Right lobe of liver (tissue), 6 donors: ENCODE data around the gene VAV2. TPM values are rescaled to one million over a fixed set of nuclear protein-coding genes. Genes with fewer than 3 reads are reported as not detected.

Experiments
- ATAC-seq, 4 donors: fragments of 200-7000 bp; cut with Tn5 transposase; one replicate each; pipeline ENCODE4 v1.9.1; 2020; ENCODE audit warnings: mild to moderate bottlenecking in 4 of 4, moderate library complexity in 4 of 4
- DNase-seq, 3 donors: peaks; one replicate each; pipeline ENCODE4 v3.0.0-alpha.2; 2020
- H3K27ac ChIP-seq, 3 donors: fragments of 200-600 bp; one replicate each; pipeline ENCODE4 v1.8.0; 2022
- H3K27me3 ChIP-seq, 2 donors: fragments of 200-600 bp; one replicate each; pipeline ENCODE4 v1.8.0; 2022
- H3K36me3 ChIP-seq, 4 donors: fragments of 200-600 bp; sonication (generic) in 1 of 4; one replicate each; pipeline versions ENCODE4 v1.5.1 to v1.8.0; 2017 to 2022; ENCODE audit warnings: control low read depth in 1 of 4
- H3K4me1 ChIP-seq, 4 donors: fragments of 200-600 bp; sonication (generic) in 1 of 4; one replicate each; pipeline versions ENCODE4 v1.5.1 to v1.8.0; 2017 to 2022; ENCODE audit warnings: control low read depth in 1 of 4
- H3K4me3 ChIP-seq, 3 donors: fragments of 200-600 bp; one replicate each; pipeline ENCODE4 v1.8.0; 2022
- H3K9me3 ChIP-seq, 4 donors: fragments of 200-600 bp; sonication (generic) in 1 of 4; one replicate each; pipeline versions ENCODE4 v1.5.1 to v1.8.0; 2017 to 2022; ENCODE audit warnings: control low read depth in 1 of 4
- CTCF ChIP-seq, 4 donors: fragments of 200-600 bp in 3 of 4; fragments of 450-650 bp in 1 of 4; IDR thresholded peaks; one replicate each; pipeline versions ENCODE4 v1.5.1 to v1.8.0; 2016 to 2022; ENCODE audit warnings: antibody characterized with exemption in 4 of 4, mild to moderate bottlenecking in 2 of 4
- POLR2A ChIP-seq: fragments of 450-650 bp; IDR thresholded peaks from one replicate; pipeline ENCODE4 v1.6.1; 2017; ENCODE audit warnings: antibody characterized with exemption, mild to moderate bottlenecking
- WGBS: methylation state at CpG from one replicate; pipeline ENCODE4 v1.1.6; 2018; ENCODE audit warnings: low coverage, low lambda C conversion rate; ENCODE audit not compliant: insufficient coverage; ENCODE audit errors: missing lambda C conversion rate; 5-methylcytosine and 5-hydroxymethylcytosine counted together
- intact Hi-C, 2 donors: fragments of 100-400 bp; cut with DNase I; formaldehyde crosslinking; loops; one replicate each; pipeline versions ENCODE4 v1.11.2 to v1.14.1; 2022
- total RNA-seq, 6 experiments: library from RNA; depleted of rRNA in 2 of 6; stranded (reverse); fragments of >200 nt in 2 of 6; fragmentation: NEBNext Ultra II Directional in 3 of 6; extraction: Animal tissue kit (Norgen Biotek cat#: 25700) in 3 of 6; gene quantifications; one replicate each; pipeline versions ENCODE4 v1.1.0 to v1.2.4, GENCODE V29; 2016 to 2023
- donor health status: DM: no; HTN: yes; CAD: no.
- donor health status: DM: no; HTN: no; CAD: no.
- donor health status: DM: no; HTN: no; CAD: no.
- donor health status: DM: no; HTN: yes; CAD: no.
- donor health status: DM: no; HTN: yes; CAD: no.

The VAV2 gene
- total RNA-seq, 6 experiments from 2014 or later: 30.1 to 44.3 (median 34.9) TPM

DNA sequence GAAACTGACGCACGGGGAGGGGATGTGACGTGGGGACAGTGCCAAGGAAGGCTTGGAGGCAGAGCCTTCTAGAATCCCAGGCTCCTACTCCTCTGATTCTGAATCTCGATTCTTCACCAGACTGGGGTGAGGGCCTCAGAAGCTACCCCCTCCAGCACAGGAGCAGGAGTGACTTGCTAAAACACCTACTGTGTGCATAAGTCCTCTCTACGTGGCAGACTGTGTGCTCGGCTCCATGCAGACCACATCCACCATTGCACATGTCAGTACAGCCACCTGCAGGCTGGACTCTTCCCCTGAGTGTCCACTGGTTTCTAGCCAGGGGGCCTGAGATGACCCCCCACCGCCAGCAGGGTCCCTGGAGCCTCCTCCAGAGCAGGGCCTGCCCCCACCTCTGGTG lies 182.8 kb downstream of the VAV2 start:
- intact Hi-C loops: no loop called here
- TF ChIP-seq POLR2A (no peak), CTCF (IDR thresholded peaks at IDR 0.05) (no peak)
- Histone ChIP-seq H3K4me1 (no peaks in the 10 kb centered on the region), H3K4me3 (no peak overlapping the region), H3K36me3 (peaks cover 0 to 32% (median 16%) of the 10 kb centered on the region in 4 donors), H3K27ac (no peak overlapping the region), H3K9me3 (no peaks in the 10 kb centered on the region), H3K27me3 (no peaks in the 10 kb centered on the region)
- WGBS: 80% methylated on average over 4 of the region's 7 CpGs
- DNase-seq (no peak), ATAC-seq (no peak)

- no peak for TF ChIP-seq POLR2A
- TF ChIP-seq CTCF (IDR thresholded peaks at IDR 0.05): no peak
- Histone ChIP-seq H3K4me1 (no peaks in the 10 kb centered on the region), H3K27me3 (no peaks in the 10 kb centered on the region), H3K27ac (no peak overlapping the region), H3K36me3 (peaks cover 0 to 32% (median 16%) of the 10 kb centered on the region in 4 donors), H3K4me3 (no peak overlapping the region), H3K9me3 (no peaks in the 10 kb centered on the region)
- intact Hi-C loops: no loop called here
- no peak for ATAC-seq
- no peak for DNase-seq
- WGBS: 80% methylated on average over 3 of the region's 13 CpGs
Measured at GRCh38 chr9:133807818-133808217, 184.3 kb downstream of the VAV2 start.

DNA sequence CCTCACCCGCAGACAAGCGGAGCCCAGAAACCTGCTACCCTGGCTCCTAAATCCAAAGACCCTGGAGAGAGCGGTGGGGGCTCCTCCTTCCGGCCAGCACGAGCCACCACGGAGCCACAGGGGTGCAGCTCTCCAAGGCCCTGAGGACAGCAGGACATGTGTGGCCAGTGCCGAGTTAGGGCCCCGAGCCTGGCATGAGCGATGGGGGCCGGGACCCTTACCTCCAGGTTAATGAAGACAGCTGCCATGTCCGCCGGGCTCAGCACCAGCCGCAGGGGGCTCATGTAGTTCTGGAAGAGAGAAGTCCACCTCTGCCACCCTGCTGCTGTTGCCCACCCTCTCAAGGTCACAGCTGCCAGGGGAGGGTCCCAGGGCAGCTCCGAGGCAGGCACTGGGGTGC lies 185.1 kb downstream of the VAV2 start:
- TF ChIP-seq CTCF (IDR thresholded peaks at IDR 0.05) (no peak), POLR2A (no peak)
- no peaks in the 10 kb centered on the region for H3K27me3 ChIP-seq
- WGBS: no CpG with 5 or more reads among the region's 14 CpGs
- no peak for ATAC-seq
- H3K27ac ChIP-seq: no peak overlapping the region
- no peaks in the 10 kb centered on the region for H3K4me1 ChIP-seq
- intact Hi-C loops: no loop called here
- H3K9me3 ChIP-seq: no peaks in the 10 kb centered on the region
- no peak overlapping the region for H3K4me3 ChIP-seq
- H3K36me3 ChIP-seq: peaks cover 0 to 30% (median 16%) of the 10 kb centered on the region in 4 donors
- DNase-seq: no peak

DNA sequence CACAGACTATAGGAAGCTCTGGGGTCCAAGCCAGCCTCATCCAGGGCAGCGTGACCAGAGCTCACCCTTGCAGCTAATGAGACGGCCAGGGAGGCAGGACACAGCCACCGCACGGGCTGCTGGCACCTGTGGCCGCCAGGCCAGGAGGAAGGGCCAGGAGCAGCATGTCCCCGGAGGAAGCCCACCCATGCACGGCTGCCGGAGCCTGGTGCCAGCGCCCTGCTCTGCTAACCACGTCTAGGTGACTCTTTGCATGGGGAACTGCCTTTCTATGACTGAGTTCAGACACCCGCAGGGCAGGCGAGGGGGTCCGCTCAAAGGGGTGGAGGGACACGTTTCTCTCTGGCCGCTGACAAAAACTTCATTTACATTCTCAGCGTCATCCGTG lies 185.5 kb downstream of the VAV2 start:
- Histone ChIP-seq H3K36me3 (peaks cover 0 to 33% (median 15%) of the 10 kb centered on the region in 4 donors), H3K4me3 (no peak overlapping the region)

More for the DNA sequence above, 185.5 kb downstream of the VAV2 start:
- no peak overlapping the region for H3K27ac ChIP-seq
- no peaks in the 10 kb centered on the region for H3K9me3 ChIP-seq
- H3K27me3 ChIP-seq: no peaks in the 10 kb centered on the region
- H3K4me1 ChIP-seq: no peaks in the 10 kb centered on the region
- DNase-seq: no peak
- intact Hi-C loops: no loop called here
- ATAC-seq: no peak
- TF ChIP-seq CTCF (IDR thresholded peaks at IDR 0.05) (no peak), POLR2A (no peak)
- WGBS: no CpG with 5 or more reads among the region's 17 CpGs
